RWPE2 (cell line): ENCODE results near the gene ZFYVE28.

Experiments used
- ATAC-seq: fragments of 200-7000 bp; cut with Tn5 transposase; 3 replicates; pipeline ENCODE4 v1.9.1; 2021; ENCODE audit warnings: low read depth
- DNase-seq: peaks from one replicate; pipeline ENCODE4 v3.0.0-alpha.2; 2020; ENCODE audit warnings: low spot score
- H3K27ac ChIP-seq: fragments of 450-650 bp; 2 replicates; pipeline ENCODE4 v1.5.1; 2017; ENCODE audit warnings: mild to moderate bottlenecking; ENCODE audit not compliant: poor library complexity, severe bottlenecking
- H3K27me3 ChIP-seq: fragments of 250-450 bp; sonication (Bioruptor Pico); 2 replicates; pipeline ENCODE4 v1.5.1; 2021; ENCODE audit warnings: mild to moderate bottlenecking, moderate library complexity; ENCODE audit not compliant: insufficient read depth, poor library complexity, severe bottlenecking
- H3K36me3 ChIP-seq: fragments of 250-450 bp; sonication (Bioruptor Pico); 2 replicates; pipeline ENCODE4 v1.5.1; 2020; ENCODE audit warnings: low read depth, mild to moderate bottlenecking, moderate library complexity
- H3K4me1 ChIP-seq: fragments of 250-450 bp; sonication (Bioruptor Pico); 2 replicates; pipeline ENCODE4 v1.5.1; 2021; ENCODE audit warnings: mild to moderate bottlenecking, moderate library complexity; ENCODE audit not compliant: insufficient read depth, poor library complexity, severe bottlenecking
- H3K4me3 ChIP-seq: fragments of 250-450 bp; sonication (Bioruptor Pico); 2 replicates; pipeline ENCODE4 v1.5.1; 2021; ENCODE audit warnings: mild to moderate bottlenecking, moderate library complexity; ENCODE audit not compliant: severe bottlenecking
- H3K9me3 ChIP-seq: fragments of 250-450 bp; sonication (Bioruptor Pico); 2 replicates; pipeline ENCODE4 v1.5.1; 2021; ENCODE audit warnings: mild to moderate bottlenecking, moderate library complexity; ENCODE audit not compliant: severe bottlenecking
- TF ChIP-seq, protein P1 (sequence below): fragments of 450-650 bp; IDR thresholded peaks from one replicate; pipeline ENCODE4 v1.5.1; 2017; ENCODE audit warnings: mild to moderate bottlenecking, moderate library complexity; ENCODE audit not compliant: poor library complexity, severe bottlenecking

ZFYVE28 gene

DNA sequence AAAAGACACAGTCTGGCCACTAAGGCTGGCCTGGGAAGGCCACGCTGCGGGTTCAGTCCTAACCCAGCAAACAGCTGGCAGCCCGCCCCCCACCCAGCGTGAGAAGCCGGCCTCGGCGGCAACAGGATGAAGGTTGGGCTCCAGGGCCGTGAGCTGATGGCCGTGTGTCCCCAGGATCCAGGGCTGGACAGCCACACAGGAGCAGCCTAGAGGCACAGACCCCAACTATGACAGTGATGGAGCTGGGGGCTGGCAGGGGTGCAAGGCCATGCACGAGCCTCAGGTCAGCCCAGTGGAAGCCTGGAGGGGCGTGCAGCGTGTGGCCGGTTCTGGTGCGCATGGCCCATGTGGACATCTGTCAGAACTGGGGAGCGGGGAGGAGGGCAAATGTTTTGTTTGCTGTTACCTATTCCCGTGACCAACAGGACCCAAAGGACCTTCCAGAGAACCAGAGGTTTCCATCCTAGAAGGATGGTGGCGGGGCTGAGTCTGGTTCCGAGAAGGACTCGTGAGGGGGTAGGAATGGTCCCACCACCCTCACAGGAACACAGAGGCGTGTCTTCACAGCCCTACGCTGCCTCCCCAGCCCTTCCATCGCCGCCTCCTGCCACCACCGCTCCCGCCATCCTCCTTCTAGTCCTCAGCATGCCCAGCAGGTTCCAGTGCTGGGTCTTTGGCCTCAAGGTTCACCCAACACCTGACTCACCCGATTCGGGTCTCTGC is 46.5 kb downstream of the ZFYVE28 start:
- ATAC-seq (no peak), DNase-seq (no peak)
- Histone ChIP-seq H3K36me3 (no peaks in the 10 kb centered on the region), H3K27me3 (no peaks in the 10 kb centered on the region), H3K4me3 (no peak overlapping the region), H3K27ac (no peak overlapping the region), H3K9me3 (no peaks in the 10 kb centered on the region), H3K4me1 (no peaks in the 10 kb centered on the region)
- TF ChIP-seq, protein P1, sequence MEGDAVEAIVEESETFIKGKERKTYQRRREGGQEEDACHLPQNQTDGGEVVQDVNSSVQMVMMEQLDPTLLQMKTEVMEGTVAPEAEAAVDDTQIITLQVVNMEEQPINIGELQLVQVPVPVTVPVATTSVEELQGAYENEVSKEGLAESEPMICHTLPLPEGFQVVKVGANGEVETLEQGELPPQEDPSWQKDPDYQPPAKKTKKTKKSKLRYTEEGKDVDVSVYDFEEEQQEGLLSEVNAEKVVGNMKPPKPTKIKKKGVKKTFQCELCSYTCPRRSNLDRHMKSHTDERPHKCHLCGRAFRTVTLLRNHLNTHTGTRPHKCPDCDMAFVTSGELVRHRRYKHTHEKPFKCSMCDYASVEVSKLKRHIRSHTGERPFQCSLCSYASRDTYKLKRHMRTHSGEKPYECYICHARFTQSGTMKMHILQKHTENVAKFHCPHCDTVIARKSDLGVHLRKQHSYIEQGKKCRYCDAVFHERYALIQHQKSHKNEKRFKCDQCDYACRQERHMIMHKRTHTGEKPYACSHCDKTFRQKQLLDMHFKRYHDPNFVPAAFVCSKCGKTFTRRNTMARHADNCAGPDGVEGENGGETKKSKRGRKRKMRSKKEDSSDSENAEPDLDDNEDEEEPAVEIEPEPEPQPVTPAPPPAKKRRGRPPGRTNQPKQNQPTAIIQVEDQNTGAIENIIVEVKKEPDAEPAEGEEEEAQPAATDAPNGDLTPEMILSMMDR = no peak

GRCh38 chr4:2370597-2371320 is 47.7 kb downstream of the ZFYVE28 start:
- no peaks in the 10 kb centered on the region for H3K27me3 ChIP-seq
- no peak overlapping the region for H3K4me3 ChIP-seq
- no peak overlapping the region for H3K27ac ChIP-seq
- H3K36me3 ChIP-seq = no peaks in the 10 kb centered on the region
- TF ChIP-seq, protein P1 = no peak
- no peaks in the 10 kb centered on the region for H3K9me3 ChIP-seq
- no peaks in the 10 kb centered on the region for H3K4me1 ChIP-seq
- no peak for DNase-seq
- ATAC-seq = no peak

GRCh38 chr4:2368746-2369437 is 49.6 kb downstream of the ZFYVE28 start:
- Histone ChIP-seq H3K4me3 (no peak overlapping the region), H3K27ac (no peak overlapping the region), H3K36me3 (no peaks in the 10 kb centered on the region), H3K9me3 (no peaks in the 10 kb centered on the region), H3K27me3 (no peaks in the 10 kb centered on the region), H3K4me1 (peaks cover 6% of the 10 kb centered on the region)
- no peak for DNase-seq
- no peak for ATAC-seq
- TF ChIP-seq, protein P1 = no peak

DNA sequence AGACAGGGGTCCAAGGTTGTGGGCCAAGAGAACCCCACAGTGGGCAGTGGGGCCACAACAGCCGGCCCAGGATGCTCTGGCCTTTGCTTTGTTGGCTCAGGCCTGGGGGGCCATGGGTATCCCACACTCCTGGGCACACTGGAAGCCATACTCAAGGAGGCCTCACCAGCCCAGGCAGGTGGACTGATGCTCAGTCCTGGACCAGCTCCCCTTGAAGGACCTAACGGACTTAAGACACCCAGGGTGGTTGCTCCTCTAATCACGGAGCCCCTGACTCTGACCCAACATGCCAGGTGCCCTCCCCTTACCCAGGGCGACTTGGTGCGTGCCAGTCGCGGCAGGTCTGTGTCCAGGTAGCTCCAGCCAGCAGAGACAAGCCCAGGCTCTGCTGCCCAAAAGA is 50.8 kb downstream of the ZFYVE28 start:
- Histone ChIP-seq H3K36me3 (no peaks in the 10 kb centered on the region), H3K27ac (no peak overlapping the region), H3K27me3 (no peaks in the 10 kb centered on the region), H3K4me1 (peaks cover 7% of the 10 kb centered on the region), H3K4me3 (no peak overlapping the region), H3K9me3 (no peaks in the 10 kb centered on the region)
- ATAC-seq (no peak), DNase-seq (no peak)
- TF ChIP-seq, protein P1 = no peak
